ENCODE results near the gene OR6B2. TPM values are rescaled to one million over a fixed set of nuclear protein-coding genes. Genes with fewer than 3 reads are reported as not detected.

Gene OR6B2
- not detected for polyA plus RNA-seq (2013)

DNA sequence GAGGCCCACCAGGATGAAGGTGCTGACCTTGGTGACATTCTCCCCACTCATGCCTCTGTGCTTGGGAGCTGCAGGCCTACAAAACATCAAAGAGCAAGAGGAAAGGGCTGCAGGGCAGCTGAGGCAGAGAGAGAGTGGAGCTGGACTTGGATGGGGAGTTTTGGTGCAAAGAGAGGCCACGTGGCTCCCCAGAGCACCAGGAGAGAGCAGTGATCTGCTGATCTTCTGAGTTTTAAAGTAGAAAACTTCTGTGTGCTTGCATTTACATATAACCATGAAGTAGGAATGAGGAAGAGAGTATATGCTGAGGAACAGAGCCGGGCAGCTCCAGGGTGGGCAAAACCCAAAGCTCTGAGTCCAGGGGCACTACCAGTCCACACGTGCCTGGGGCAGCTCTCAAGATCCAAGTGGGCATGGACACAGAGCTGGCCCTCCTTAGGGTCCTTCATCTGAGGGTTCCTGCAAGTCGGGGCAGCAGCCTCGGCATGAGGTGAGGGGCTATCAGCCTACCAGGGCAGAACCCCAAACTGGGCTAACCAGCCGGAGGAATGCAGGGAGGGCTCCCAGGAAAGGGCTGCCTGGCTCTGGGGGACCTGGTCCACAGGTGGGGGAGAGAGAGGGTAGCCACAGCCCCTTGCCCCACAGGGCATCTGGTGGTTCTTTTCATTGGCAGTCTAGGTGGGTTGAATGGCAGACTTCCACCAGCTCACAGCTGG lies at the start of gene OR6B2:
Gene OR6B2, minus strand, starts transcription at position 51 of the 716 bp plus-strand sequence. Its CDS starts 0 bp downstream, at position 51.
- 75% methylated on average over 6 of the region's 6 CpGs for WGBS (ENCODE audit: insufficient coverage)
- H3K36me3 ChIP-seq (ENCODE audit: control insufficient read depth in 4 of 4, insufficient read depth in 4 of 4, low read length in 3 of 4) = no peaks in the 10 kb centered on the region
- no peaks in the 10 kb centered on the region for H3K9me3 ChIP-seq (ENCODE audit: control extremely low read depth in 1 of 5, control insufficient read depth in 4 of 5, insufficient read depth in 2 of 5, low read depth in 1 of 5, low read length in 4 of 5)
- no peak within 1 kb of the TSS for H3K27ac ChIP-seq (ENCODE audit: insufficient read depth in 1 of 2, low read depth in 1 of 2, low read length in 2 of 2, poor library complexity in 1 of 2, severe bottlenecking in 2 of 2)
- H3K4me3 ChIP-seq (ENCODE audit: control insufficient read depth in 1 of 7, extremely low read depth in 1 of 7, insufficient read depth in 4 of 7, low read depth in 2 of 7, low read length in 6 of 7) = no peak within 1 kb of the TSS
- peaks cover 0 to 39% (median 12%) of the 10 kb centered on the region in 5 experiments for H3K27me3 ChIP-seq (replicated peaks in 2 of 5; ENCODE audit: control insufficient read depth in 4 of 5, insufficient read depth in 5 of 5, low read length in 4 of 5)
- peaks cover 0 to 3% (median under 1%) of the 10 kb centered on the region in 4 experiments for H3K4me1 ChIP-seq (ENCODE audit: control extremely low read depth in 1 of 4, control insufficient read depth in 4 of 4, insufficient read depth in 4 of 4, low read length in 3 of 4)
- ChIA-PET CTCF (interaction anchor here (1.2 kb wide), 1 partner anchor 9 kb away, joined by 3 read pairs; no protein-coding TSS in a partner anchor), POLR2A (no interaction called here)
- no peak for DNase-seq

DNA sequence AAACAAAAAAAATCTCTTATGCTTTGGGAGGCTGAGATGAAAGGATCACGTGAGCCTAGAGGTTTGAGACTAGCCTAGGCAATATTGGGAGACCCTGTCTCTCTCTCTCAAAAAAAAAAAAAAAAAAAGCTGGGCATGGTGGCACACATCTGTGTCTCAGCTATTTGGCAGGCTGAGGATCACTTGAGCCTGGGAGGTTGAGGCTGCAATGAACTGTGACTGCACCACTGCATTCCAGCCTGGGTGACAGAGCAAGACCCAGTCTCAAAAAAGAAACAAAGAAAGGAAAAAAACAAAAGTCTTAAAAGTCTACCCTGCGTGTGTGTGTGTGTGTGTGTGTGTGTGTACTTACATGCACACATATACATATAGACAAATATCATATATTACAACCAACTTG lies 48.4 kb upstream of the OR6B2 start:
- peaks cover 0 to 18% (median 5%) of the 10 kb centered on the region in 5 experiments for H3K9me3 ChIP-seq (ENCODE audit: control extremely low read depth in 1 of 5, control insufficient read depth in 4 of 5, insufficient read depth in 2 of 5, low read depth in 1 of 5, low read length in 4 of 5)
- no CpG with 5 or more reads among the region's 2 CpGs for WGBS (ENCODE audit: insufficient coverage)
- H3K4me1 ChIP-seq (ENCODE audit: control extremely low read depth in 1 of 4, control insufficient read depth in 4 of 4, insufficient read depth in 4 of 4, low read length in 3 of 4) = no peaks in the 10 kb centered on the region
- CTCF ChIA-PET = no interaction called here
- H3K4me3 ChIP-seq (ENCODE audit: control insufficient read depth in 1 of 7, extremely low read depth in 1 of 7, insufficient read depth in 4 of 7, low read depth in 2 of 7, low read length in 6 of 7) = no peak overlapping the region
- no peak overlapping the region for H3K27ac ChIP-seq (ENCODE audit: insufficient read depth in 1 of 2, low read depth in 1 of 2, low read length in 2 of 2, poor library complexity in 1 of 2, severe bottlenecking in 2 of 2)
- POLR2A ChIA-PET = interaction anchor here (0.6 kb wide), 1 partner anchor 53 kb away, joined by 3 read pairs; no protein-coding TSS in a partner anchor
- peaks cover 0 to 4% (median 2%) of the 10 kb centered on the region in 5 experiments for H3K27me3 ChIP-seq (replicated peaks in 2 of 5; ENCODE audit: control insufficient read depth in 4 of 5, insufficient read depth in 5 of 5, low read length in 4 of 5)
- H3K36me3 ChIP-seq (ENCODE audit: control insufficient read depth in 4 of 4, insufficient read depth in 4 of 4, low read length in 3 of 4) = no peaks in the 10 kb centered on the region
- no peak for DNase-seq

DNA sequence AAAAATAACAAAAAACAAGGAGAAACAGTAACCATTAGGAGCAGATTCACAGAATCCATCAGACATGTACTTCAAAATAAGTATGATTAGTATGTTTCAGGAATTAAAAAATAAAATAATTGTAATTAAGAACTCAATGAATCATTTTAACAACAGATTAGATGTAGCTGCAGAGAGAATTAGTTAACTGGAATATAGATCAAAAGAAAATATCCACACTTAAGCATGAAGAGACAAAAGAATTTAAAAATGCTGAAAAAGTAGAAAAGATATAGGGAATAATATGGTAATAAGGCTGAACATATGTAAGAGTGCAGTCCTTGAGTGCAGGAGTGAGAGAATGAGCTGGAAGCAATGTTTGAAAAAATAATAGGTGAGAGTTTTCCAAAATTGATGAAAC lies 47.2 kb upstream of the OR6B2 start:
- Histone ChIP-seq H3K27me3 (replicated peaks in 2 of 5; ENCODE audit: control insufficient read depth in 4 of 5, insufficient read depth in 5 of 5, low read length in 4 of 5) (peaks cover 0 to 4% (median 2%) of the 10 kb centered on the region in 5 experiments), H3K4me3 (ENCODE audit: control insufficient read depth in 1 of 7, extremely low read depth in 1 of 7, insufficient read depth in 4 of 7, low read depth in 2 of 7, low read length in 6 of 7) (no peak overlapping the region), H3K36me3 (ENCODE audit: control insufficient read depth in 4 of 4, insufficient read depth in 4 of 4, low read length in 3 of 4) (no peaks in the 10 kb centered on the region), H3K27ac (ENCODE audit: insufficient read depth in 1 of 2, low read depth in 1 of 2, low read length in 2 of 2, poor library complexity in 1 of 2, severe bottlenecking in 2 of 2) (no peak overlapping the region), H3K9me3 (ENCODE audit: control extremely low read depth in 1 of 5, control insufficient read depth in 4 of 5, insufficient read depth in 2 of 5, low read depth in 1 of 5, low read length in 4 of 5) (peaks cover 0 to 18% (median 5%) of the 10 kb centered on the region in 5 experiments), H3K4me1 (ENCODE audit: control extremely low read depth in 1 of 4, control insufficient read depth in 4 of 4, insufficient read depth in 4 of 4, low read length in 3 of 4) (no peaks in the 10 kb centered on the region)
- no peak for DNase-seq
- ChIA-PET CTCF (no interaction called here), POLR2A (no interaction called here)

DNA sequence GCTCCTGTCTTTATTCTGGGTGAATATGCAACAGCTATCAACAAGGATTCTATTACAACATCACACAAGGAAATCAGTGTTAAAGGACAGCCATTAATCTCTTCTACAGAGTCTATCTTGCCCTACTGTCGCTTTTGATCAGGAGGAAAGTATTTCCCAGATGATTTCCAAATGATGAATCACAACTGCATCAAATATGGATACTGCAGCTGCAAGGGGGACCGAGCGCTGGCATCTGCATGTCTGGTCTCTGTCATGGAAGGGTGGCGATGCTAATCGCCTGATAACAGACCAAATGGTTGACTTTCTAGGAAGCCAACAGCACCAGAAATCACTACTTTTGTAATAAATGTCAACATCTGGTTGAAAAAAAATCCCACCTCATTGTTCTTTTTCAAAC lies 44.3 kb upstream of the OR6B2 start:
- POLR2A ChIA-PET = interaction anchor here (0.6 kb wide), 1 partner anchor 16 kb away, joined by 3 read pairs; no protein-coding TSS in a partner anchor
- Histone ChIP-seq H3K36me3 (ENCODE audit: control insufficient read depth in 4 of 4, insufficient read depth in 4 of 4, low read length in 3 of 4) (no peaks in the 10 kb centered on the region), H3K27ac (ENCODE audit: insufficient read depth in 1 of 2, low read depth in 1 of 2, low read length in 2 of 2, poor library complexity in 1 of 2, severe bottlenecking in 2 of 2) (no peak overlapping the region), H3K4me3 (ENCODE audit: control insufficient read depth in 1 of 7, extremely low read depth in 1 of 7, insufficient read depth in 4 of 7, low read depth in 2 of 7, low read length in 6 of 7) (no peak overlapping the region), H3K9me3 (ENCODE audit: control extremely low read depth in 1 of 5, control insufficient read depth in 4 of 5, insufficient read depth in 2 of 5, low read depth in 1 of 5, low read length in 4 of 5) (peaks cover 0 to 18% (median 7%) of the 10 kb centered on the region in 5 experiments), H3K4me1 (ENCODE audit: control extremely low read depth in 1 of 4, control insufficient read depth in 4 of 4, insufficient read depth in 4 of 4, low read length in 3 of 4) (no peaks in the 10 kb centered on the region), H3K27me3 (replicated peaks in 2 of 5; ENCODE audit: control insufficient read depth in 4 of 5, insufficient read depth in 5 of 5, low read length in 4 of 5) (peaks cover 0 to 5% (median 0%) of the 10 kb centered on the region in 5 experiments)
- CTCF ChIA-PET = interaction anchor here (1.4 to 1.5 kb wide), 2 partner anchors 13 to 23 kb away, joined by 3 to 7 read pairs; no protein-coding TSS in a partner anchor
- WGBS (ENCODE audit: insufficient coverage) = no CpG with 5 or more reads among the region's 5 CpGs
- no peak for DNase-seq

DNA sequence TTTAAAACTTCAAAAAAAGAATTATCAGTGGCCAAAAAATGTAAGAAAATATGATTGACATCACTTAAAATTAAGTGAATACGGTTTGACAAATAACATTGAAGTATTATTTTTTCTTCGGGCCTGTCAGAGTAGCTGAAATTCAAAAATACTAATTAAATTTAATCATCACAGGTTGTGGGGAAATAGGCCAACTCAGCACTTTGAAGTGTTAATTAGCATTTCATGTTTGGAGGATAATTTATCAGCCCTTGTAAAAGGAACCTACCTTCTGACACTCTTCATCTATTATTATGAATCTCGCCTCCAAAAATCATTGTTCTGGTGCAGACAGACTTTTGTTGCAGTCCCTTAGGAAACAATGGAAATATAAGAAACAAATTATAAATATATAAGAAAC lies 40.7 kb upstream of the OR6B2 start:
- Histone ChIP-seq H3K27ac (ENCODE audit: insufficient read depth in 1 of 2, low read depth in 1 of 2, low read length in 2 of 2, poor library complexity in 1 of 2, severe bottlenecking in 2 of 2) (no peak overlapping the region), H3K4me1 (ENCODE audit: control extremely low read depth in 1 of 4, control insufficient read depth in 4 of 4, insufficient read depth in 4 of 4, low read length in 3 of 4) (no peaks in the 10 kb centered on the region), H3K27me3 (replicated peaks in 2 of 5; ENCODE audit: control insufficient read depth in 4 of 5, insufficient read depth in 5 of 5, low read length in 4 of 5) (peaks cover 0 to 12% (median 7%) of the 10 kb centered on the region in 5 experiments), H3K4me3 (ENCODE audit: control insufficient read depth in 1 of 7, extremely low read depth in 1 of 7, insufficient read depth in 4 of 7, low read depth in 2 of 7, low read length in 6 of 7) (no peak overlapping the region), H3K36me3 (ENCODE audit: control insufficient read depth in 4 of 4, insufficient read depth in 4 of 4, low read length in 3 of 4) (no peaks in the 10 kb centered on the region), H3K9me3 (ENCODE audit: control extremely low read depth in 1 of 5, control insufficient read depth in 4 of 5, insufficient read depth in 2 of 5, low read depth in 1 of 5, low read length in 4 of 5) (peaks cover 0 to 7% (median 2%) of the 10 kb centered on the region in 5 experiments)
- ChIA-PET POLR2A (no interaction called here), CTCF (interaction anchor here (0.7 kb wide), 1 partner anchor 10 kb away, joined by 5 read pairs; no protein-coding TSS in a partner anchor)
- no CpG with 5 or more reads among the region's 3 CpGs for WGBS (ENCODE audit: insufficient coverage)
- DNase-seq = no peak

DNA sequence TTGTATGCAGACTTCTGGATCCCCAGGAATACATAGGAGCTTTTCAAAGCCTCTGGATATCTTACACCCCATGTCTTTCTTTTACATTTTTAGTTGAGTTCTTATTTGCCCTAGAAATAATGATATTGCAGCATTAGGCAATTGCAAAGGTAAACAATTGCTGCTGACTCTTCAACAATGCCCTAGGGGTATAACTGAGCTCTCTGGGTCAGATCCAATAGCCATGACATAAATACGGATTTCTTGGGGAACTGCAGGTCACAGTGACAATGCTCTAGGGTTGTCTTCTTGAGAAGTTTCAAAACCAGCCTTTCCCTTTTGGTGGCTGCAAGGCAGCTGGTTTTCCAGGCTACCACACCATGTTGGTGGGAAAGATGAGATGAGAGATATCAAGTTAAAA lies 39.6 kb upstream of the OR6B2 start:
- ChIA-PET POLR2A (no interaction called here), CTCF (interaction anchor here (1.5 kb wide), 1 partner anchor 73 kb away, joined by 4 read pairs; no protein-coding TSS in a partner anchor)
- Histone ChIP-seq H3K4me3 (ENCODE audit: control insufficient read depth in 1 of 7, extremely low read depth in 1 of 7, insufficient read depth in 4 of 7, low read depth in 2 of 7, low read length in 6 of 7) (no peak overlapping the region), H3K36me3 (ENCODE audit: control insufficient read depth in 4 of 4, insufficient read depth in 4 of 4, low read length in 3 of 4) (no peaks in the 10 kb centered on the region), H3K27ac (ENCODE audit: insufficient read depth in 1 of 2, low read depth in 1 of 2, low read length in 2 of 2, poor library complexity in 1 of 2, severe bottlenecking in 2 of 2) (no peak overlapping the region), H3K9me3 (ENCODE audit: control extremely low read depth in 1 of 5, control insufficient read depth in 4 of 5, insufficient read depth in 2 of 5, low read depth in 1 of 5, low read length in 4 of 5) (peaks cover 0 to 5% (median 0%) of the 10 kb centered on the region in 5 experiments), H3K4me1 (ENCODE audit: control extremely low read depth in 1 of 4, control insufficient read depth in 4 of 4, insufficient read depth in 4 of 4, low read length in 3 of 4) (no peaks in the 10 kb centered on the region), H3K27me3 (replicated peaks in 2 of 5; ENCODE audit: control insufficient read depth in 4 of 5, insufficient read depth in 5 of 5, low read length in 4 of 5) (peaks cover 4 to 17% (median 7%) of the 10 kb centered on the region in 5 experiments)
- no peak for DNase-seq
- 100% methylated on average over 1 of the region's 1 CpG for WGBS (ENCODE audit: insufficient coverage)

DNA sequence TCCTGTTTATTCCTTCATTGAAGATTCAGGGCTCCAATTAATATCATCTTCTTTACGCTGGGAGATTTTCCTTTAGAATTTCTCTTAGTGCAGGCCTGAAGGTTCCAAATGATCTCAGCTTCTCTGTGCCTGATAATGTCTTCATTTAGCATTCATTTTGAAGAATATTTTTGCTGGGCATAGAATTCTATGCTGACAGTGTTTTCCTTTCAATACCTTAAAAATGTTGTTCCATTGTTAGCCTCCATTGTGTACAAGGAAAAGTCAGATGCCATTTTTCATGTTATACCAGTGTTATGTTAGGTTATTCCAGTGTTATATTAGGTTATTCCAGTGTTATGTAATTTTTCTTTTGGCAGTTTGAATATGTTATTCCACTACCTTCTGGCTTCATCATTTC lies 38.0 kb upstream of the OR6B2 start:
- DNase-seq = no peak
- Histone ChIP-seq H3K36me3 (ENCODE audit: control insufficient read depth in 4 of 4, insufficient read depth in 4 of 4, low read length in 3 of 4) (no peaks in the 10 kb centered on the region), H3K4me3 (ENCODE audit: control insufficient read depth in 1 of 7, extremely low read depth in 1 of 7, insufficient read depth in 4 of 7, low read depth in 2 of 7, low read length in 6 of 7) (no peak overlapping the region), H3K27me3 (replicated peaks in 2 of 5; ENCODE audit: control insufficient read depth in 4 of 5, insufficient read depth in 5 of 5, low read length in 4 of 5) (peaks cover 7 to 23% (median 10%) of the 10 kb centered on the region in 5 experiments), H3K27ac (ENCODE audit: insufficient read depth in 1 of 2, low read depth in 1 of 2, low read length in 2 of 2, poor library complexity in 1 of 2, severe bottlenecking in 2 of 2) (no peak overlapping the region), H3K9me3 (ENCODE audit: control extremely low read depth in 1 of 5, control insufficient read depth in 4 of 5, insufficient read depth in 2 of 5, low read depth in 1 of 5, low read length in 4 of 5) (peaks cover 0 to 4% (median 0%) of the 10 kb centered on the region in 5 experiments), H3K4me1 (ENCODE audit: control extremely low read depth in 1 of 4, control insufficient read depth in 4 of 4, insufficient read depth in 4 of 4, low read length in 3 of 4) (no peaks in the 10 kb centered on the region)
- WGBS (ENCODE audit: insufficient coverage) = no CpG with 5 or more reads among the region's 1 CpG
- ChIA-PET POLR2A (no interaction called here), CTCF (interaction anchor here (0.7 kb wide), 1 partner anchor 74 kb away, joined by 3 read pairs; no protein-coding TSS in a partner anchor)
